ENCODE data around the gene OR5K4. TPM values are rescaled to one million over a fixed set of nuclear protein-coding genes. Genes with fewer than 3 reads are reported as not detected.
A peak's percentile ranks its signal among the peaks of the same experiment; 100 is the strongest.

Gene OR5K4
- total and polyA plus RNA-seq, 2 donors (not counting 3 experiments of a cell fraction or from before 2014, with no cell fraction given), result not detected

- Histone ChIP-seq H3K79me2 (ENCODE audit: control insufficient read depth, insufficient read depth, low read length) (no peaks in the 10 kb centered on the region), H4K20me1 (replicated peaks; ENCODE audit: control insufficient read depth, extremely low read depth, insufficient read depth, low read length) (no peaks in the 10 kb centered on the region), H3K4me2 (ENCODE audit: insufficient read depth, low read length) (no peak overlapping the region), H3K9me1 (replicated peaks; ENCODE audit: control insufficient read depth, extremely low read depth, insufficient read depth, low read length) (no peaks in the 10 kb centered on the region), H3K4me3 (replicated peaks in 1 of 3; ENCODE audit: insufficient read depth in 1 of 3, low read depth in 1 of 3, low read length in 3 of 3) (no peak overlapping the region), H3K9ac (replicated peaks; ENCODE audit: extremely low read depth, insufficient read depth, low read length) (no peak overlapping the region), H3K4me1 (ENCODE audit: control insufficient read depth, extremely low read depth, insufficient read depth, low read length) (no peaks in the 10 kb centered on the region), H3K9me3 (replicated peaks; ENCODE audit: control insufficient read depth, insufficient read depth, low read length) (no peaks in the 10 kb centered on the region), H3K27me3 (ENCODE audit: control insufficient read depth in 2 of 2, insufficient read depth in 2 of 2, low read length in 2 of 2) (peaks cover 6 to 14% of the 10 kb centered on the region in 2 experiments), H3K27ac (ENCODE audit: insufficient read depth, low read depth, low read length) (no peak overlapping the region), H2AFZ (ENCODE audit: low read depth, low read length) (no peak overlapping the region), H3K36me3 (ENCODE audit: control insufficient read depth in 2 of 2, extremely low read depth in 1 of 2, insufficient read depth in 2 of 2, low read length in 2 of 2) (no peaks in the 10 kb centered on the region)
- dilution Hi-C loops (cut with MboI; ENCODE audit: extremely low pct_ligation_motif_present, low sequenced_read_pairs), result no loop called here
- intact Hi-C loops (cut with micrococcal nuclease), result no loop called here
- FAIRE-seq (no peak), DNase-seq (ENCODE audit: low read depth, low spot score) (peak; percentile 45)
- POLR2A ChIA-PET, result no interaction called here
- CTCF ChIA-PET, result interaction anchor here (0.6 to 2.9 kb wide), 5 partner anchors 10 to 295 kb away, joined by 3 to 15 read pairs (median 4); no protein-coding TSS in a partner anchor
- BruUV-seq (replicated peaks), result no TSS peak
- TF ChIP-seq POLR2A (IDR thresholded peaks at IDR 0.05; ENCODE audit: low read depth, low read length) (no peak), CTCF (IDR thresholded peaks at IDR 0.05; ENCODE audit: extremely low read depth in 1 of 2, insufficient read depth in 1 of 2, low read depth in 1 of 2, low read length in 2 of 2) (peak in 1 of 2 donors; percentile 5), EZH2 (IDR thresholded peaks at IDR 0.05; ENCODE audit: borderline replicate concordance, low read depth, low read length, severe bottlenecking) (no peak), MYC (IDR thresholded peaks at IDR 0.05; ENCODE audit: low read depth, low read length) (no peak), FOS (IDR thresholded peaks at IDR 0.05; ENCODE audit: borderline replicate concordance, insufficient read depth, low read length) (no peak)
These were observed 19.6 kb upstream of the OR5K4 start for GRCh38 chr3:98333989-98334606.

GRCh38 chr3:98339031-98339430 lies 14.6 kb upstream of the OR5K4 start:
- no peak for FAIRE-seq
- Histone ChIP-seq H3K79me2 (ENCODE audit: control insufficient read depth, insufficient read depth, low read length) (no peaks in the 10 kb centered on the region), H3K27me3 (ENCODE audit: control insufficient read depth in 2 of 2, insufficient read depth in 2 of 2, low read length in 2 of 2) (peaks cover 6 to 16% of the 10 kb centered on the region in 2 experiments), H3K36me3 (ENCODE audit: control insufficient read depth in 2 of 2, extremely low read depth in 1 of 2, insufficient read depth in 2 of 2, low read length in 2 of 2) (no peaks in the 10 kb centered on the region), H3K4me1 (ENCODE audit: control insufficient read depth, extremely low read depth, insufficient read depth, low read length) (no peaks in the 10 kb centered on the region), H3K9me3 (replicated peaks; ENCODE audit: control insufficient read depth, insufficient read depth, low read length) (no peaks in the 10 kb centered on the region), H2AFZ (ENCODE audit: low read depth, low read length) (no peak overlapping the region), H3K4me2 (ENCODE audit: insufficient read depth, low read length) (no peak overlapping the region), H3K4me3 (replicated peaks in 1 of 3; ENCODE audit: insufficient read depth in 1 of 3, low read depth in 1 of 3, low read length in 3 of 3) (no peak overlapping the region), H3K9ac (replicated peaks; ENCODE audit: extremely low read depth, insufficient read depth, low read length) (no peak overlapping the region), H3K9me1 (replicated peaks; ENCODE audit: control insufficient read depth, extremely low read depth, insufficient read depth, low read length) (no peaks in the 10 kb centered on the region), H4K20me1 (replicated peaks; ENCODE audit: control insufficient read depth, extremely low read depth, insufficient read depth, low read length) (no peaks in the 10 kb centered on the region), H3K27ac (ENCODE audit: insufficient read depth, low read depth, low read length) (no peak overlapping the region)
- no peak for DNase-seq (ENCODE audit: low read depth, low spot score)
- dilution Hi-C loops (cut with MboI; ENCODE audit: extremely low pct_ligation_motif_present, low sequenced_read_pairs), result no loop called here
- no TSS peak for BruUV-seq (replicated peaks)
- CTCF ChIA-PET, result interaction anchor here (1.1 to 1.2 kb wide), 2 partner anchors 9 to 317 kb away, joined by 3 to 5 read pairs; no protein-coding TSS in a partner anchor
- POLR2A ChIA-PET, result no interaction called here
- intact Hi-C loops (cut with micrococcal nuclease), result no loop called here
- TF ChIP-seq POLR2A (IDR thresholded peaks at IDR 0.05; ENCODE audit: low read depth, low read length) (no peak), GATA2 (IDR thresholded peaks at IDR 0.05; ENCODE audit: insufficient read depth, insufficient read length, low read depth, low read length) (no peak)

All from endothelial cell of umbilical vein (primary cell).